Mesenteric fat pad (tissue), 1 donor: ENCODE data around the gene AJAP1. TPM values are rescaled to one million over a fixed set of nuclear protein-coding genes. Genes with fewer than 3 reads are reported as not detected.

ENCODE experiments used
- DNase-seq: peaks from one replicate; pipeline ENCODE4 v3.0.0-alpha.2; 2020; ENCODE audit warnings: low spot score
- total RNA-seq: library from RNA; stranded (reverse); fragmentation: NEBNext Ultra II Directional; extraction: Animal tissue kit (Norgen Biotek cat#: 25700); gene quantifications from one replicate; pipeline ENCODE4 v1.2.1, GENCODE V29; 2021
- donor health status: DM: yes; HTN: yes; CAD: no.

Gene AJAP1
- total RNA-seq, 1 donor from 2014 or later = 0.55 TPM

DNA sequence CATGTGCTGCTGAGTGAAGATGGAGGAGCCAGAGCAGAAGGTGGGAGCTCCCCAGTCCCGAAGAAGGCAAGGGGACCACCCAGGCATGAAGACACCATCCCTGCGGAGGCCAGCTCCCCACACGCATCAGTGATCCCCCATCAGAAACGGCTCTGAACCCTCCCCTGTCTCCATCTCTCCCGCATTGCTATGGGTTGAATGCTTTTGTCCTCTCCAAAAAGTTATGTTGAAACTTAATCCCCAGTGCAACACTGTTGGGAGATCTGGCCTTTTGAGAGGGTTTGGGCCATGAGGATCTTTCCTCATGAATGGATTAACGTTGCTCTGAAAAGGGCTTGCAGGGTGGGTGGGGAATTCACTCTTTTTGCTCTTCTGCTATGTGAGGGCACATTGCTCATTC is 147.6 kb downstream of the AJAP1 start:
- no peak for DNase-seq

- no peak for DNase-seq
Measured at GRCh38 chr1:4803335-4803734, 148.9 kb downstream of the AJAP1 start.

- no peak for DNase-seq
Measured at GRCh38 chr1:4805987-4806386, 151.6 kb downstream of the AJAP1 start.

GRCh38 chr1:4820543-4820942 is 166.1 kb downstream of the AJAP1 start:
- no peak for DNase-seq

DNA sequence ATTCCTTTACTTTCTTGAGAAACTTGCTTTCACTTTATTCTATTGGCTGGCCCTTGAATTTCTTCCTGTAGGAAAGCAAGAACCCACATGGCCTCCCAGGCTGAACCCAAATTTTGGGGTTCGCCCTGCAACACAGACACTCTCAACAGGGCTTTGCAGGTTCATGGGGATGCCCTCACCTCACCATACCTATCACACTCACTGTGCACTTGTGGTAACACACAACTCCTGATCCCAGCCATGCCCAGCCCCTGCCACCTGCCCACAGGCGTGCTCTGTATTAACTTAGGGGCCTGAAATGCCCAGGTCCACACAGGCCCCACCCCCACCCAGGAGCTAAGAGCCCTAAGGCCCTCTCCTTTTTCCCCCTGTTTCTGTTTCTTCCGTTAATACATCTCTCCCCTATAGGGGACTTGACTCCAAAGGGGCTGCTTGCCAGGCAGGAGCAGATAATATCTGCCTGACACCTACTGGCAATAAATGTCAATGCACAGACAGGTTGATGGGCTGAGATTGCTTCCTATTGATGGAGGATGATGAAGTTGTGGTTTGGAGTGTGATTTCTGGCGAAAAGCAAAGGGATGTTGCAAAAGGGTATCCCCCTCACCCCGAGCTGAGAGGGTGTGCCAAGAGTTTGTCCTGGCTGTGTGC is 171.5 kb downstream of the AJAP1 start:
- DNase-seq = no peak

- DNase-seq = no peak
Measured at GRCh38 chr1:4830707-4831106, 176.3 kb downstream of the AJAP1 start.

DNA sequence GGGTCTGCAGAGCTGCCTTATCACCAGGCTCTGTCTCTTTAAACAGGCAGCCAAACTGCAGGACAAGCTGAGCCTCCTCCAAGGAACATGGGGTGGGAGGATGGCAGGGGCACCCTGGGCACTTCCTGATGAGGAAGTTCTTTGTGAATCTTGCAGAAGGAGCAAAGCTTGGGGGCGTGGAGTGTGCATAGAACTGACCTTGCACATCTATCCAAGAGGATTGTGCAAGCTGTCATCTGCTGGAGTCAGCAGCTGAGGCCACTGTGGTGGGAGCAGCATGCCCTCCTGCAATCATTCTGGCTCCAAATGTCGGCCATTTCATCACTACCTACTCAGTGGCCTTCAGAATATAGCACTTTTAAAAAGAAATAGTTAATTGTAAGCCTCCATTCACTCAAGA is 182.2 kb downstream of the AJAP1 start:
- DNase-seq = no peak

GRCh38 chr1:4837031-4837600 is 182.7 kb downstream of the AJAP1 start:
- no peak for DNase-seq

- no peak for DNase-seq
Measured at GRCh38 chr1:4837752-4838151, 183.3 kb downstream of the AJAP1 start.

DNA sequence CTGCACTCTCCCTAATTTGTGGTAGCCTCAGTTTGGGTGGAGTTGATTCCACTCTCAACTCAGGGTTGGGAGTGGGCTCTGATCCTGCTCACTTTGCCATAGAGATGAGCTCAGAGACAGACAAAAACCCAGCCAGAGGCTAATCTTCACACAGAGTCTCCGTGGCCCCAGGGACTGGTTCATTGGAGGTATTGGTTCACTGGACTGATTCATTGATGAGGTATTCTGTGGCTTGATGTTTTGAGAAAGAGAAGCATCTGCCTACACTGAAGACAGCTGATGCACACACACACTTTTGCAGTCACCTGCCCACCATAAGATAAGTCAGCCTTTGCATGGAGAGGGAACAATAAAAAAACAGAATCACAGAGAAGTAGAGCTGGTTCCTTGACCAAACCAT is 183.8 kb downstream of the AJAP1 start:
- DNase-seq = no peak
